GM21825 (cell line): ENCODE results near the gene ATXN2.

Experiments used
- ATAC-seq: cut with Tn5 transposase; IDR thresholded peaks from one replicate; pipeline ENCODE4 v1.9.1; 2021; ENCODE audit warnings: mild to moderate bottlenecking, moderate library complexity; ENCODE audit not compliant: unreplicated experiment

Gene ATXN2

DNA sequence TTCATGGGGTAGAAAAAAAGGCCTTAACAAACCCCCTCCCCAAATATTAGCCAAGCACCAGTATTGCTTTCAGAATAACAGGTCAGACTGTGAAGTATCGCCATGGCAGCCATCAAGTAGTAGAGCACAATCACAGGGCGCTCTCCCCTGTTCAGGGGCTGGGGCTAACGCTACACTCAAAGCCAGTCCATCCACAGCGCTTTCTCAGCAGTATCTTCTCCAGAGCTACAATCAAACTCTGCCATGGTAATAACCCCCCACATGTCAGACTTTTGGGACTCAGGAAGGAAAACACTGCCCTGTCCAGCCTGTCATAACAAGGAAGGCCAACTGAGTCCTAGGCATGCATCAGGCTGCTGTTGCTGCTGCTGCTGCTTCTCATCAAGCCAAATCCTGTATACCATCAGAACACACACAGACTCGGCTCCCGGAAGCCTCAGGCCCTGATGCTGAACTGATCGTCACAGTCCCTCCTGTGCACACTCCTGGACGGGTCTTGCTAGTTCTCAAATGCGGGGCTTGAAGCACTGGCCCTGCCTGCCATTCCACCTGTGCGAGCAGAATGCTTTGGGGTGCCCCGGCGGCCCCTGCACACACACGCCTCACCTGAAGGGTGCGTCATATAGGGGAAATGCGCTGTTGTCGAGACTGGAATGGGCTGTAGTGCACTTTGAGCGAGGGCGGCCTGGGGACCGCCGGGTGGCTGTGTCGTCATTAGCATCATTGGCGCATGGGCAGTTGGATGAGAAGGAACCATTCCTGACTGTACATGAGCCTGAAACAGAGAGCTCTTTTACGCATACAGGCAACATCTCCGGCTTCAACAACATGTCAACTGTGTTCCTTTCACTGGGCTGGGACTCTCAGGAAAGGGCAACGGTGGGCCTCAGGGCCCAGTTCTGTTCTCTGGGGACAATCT lies 145.8 kb downstream of the ATXN2 start:
- no peak for ATAC-seq

GRCh38 chr12:111451649-111452129 lies 147.4 kb downstream of the ATXN2 start:
- no peak for ATAC-seq

DNA sequence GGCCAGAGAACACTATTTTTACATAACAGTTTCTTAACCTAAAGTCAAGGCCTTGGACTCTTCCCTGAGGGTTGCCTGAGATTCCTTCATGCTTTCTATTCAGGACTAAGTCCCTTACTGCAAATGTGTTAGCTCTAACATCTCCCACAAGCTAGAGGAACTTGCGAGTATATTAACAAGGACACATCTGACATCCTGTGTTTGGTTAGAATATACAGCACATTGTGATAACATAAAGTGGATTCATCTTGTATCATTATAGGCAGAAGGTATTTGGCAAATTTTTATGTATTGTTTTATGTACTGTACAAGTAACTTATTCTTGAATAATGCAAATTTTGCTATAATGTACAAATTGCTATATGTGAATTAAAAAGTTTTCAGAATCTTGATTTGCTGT lies 147.9 kb downstream of the ATXN2 start:
- no peak for ATAC-seq

GRCh38 chr12:111450676-111451075 lies 148.4 kb downstream of the ATXN2 start:
- ATAC-seq, result no peak

DNA sequence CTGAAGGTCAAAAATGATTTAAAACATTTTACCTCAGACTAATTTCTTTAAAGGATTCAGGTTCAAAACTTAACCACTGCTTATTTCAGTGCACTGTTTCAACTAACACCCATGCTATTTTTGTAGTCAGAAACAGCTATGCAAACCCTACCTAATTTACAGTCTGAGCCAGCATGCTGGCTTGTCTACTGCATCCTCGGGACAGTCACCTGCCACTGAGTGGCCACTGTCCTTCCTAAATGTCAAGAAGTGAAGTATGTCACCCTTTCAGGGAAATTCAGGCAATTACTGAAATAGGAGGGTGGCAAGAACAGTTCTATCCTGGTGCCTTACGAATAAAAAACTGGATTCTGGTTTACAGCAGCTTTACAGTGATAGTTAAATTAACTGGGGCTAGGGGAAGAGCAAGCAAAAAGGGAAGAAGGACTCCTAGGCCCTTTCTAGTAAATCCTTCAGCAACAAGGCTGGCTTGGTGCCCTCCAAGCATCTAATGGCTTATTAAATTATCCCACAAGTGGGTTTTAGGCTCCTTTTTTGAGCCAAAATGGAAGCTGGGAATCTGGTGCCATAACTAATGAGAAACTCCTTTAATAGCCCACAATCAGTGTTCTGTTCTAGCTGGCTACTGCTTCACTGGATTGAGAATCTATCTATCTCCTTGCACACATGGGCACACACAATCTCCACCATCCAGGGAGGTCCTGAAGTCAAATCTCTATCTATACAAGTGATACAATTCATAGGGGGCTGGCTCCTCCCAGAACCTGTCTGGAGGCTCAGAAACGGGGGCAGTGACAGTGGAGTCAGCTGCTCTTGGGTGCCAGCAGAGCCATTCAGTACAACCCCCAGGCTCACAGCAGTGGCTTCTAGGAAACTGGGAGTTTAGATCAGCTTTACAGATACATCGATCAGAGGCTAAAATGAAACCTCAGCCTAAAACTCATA lies 150.0 kb downstream of the ATXN2 start:
- ATAC-seq, result no peak

DNA sequence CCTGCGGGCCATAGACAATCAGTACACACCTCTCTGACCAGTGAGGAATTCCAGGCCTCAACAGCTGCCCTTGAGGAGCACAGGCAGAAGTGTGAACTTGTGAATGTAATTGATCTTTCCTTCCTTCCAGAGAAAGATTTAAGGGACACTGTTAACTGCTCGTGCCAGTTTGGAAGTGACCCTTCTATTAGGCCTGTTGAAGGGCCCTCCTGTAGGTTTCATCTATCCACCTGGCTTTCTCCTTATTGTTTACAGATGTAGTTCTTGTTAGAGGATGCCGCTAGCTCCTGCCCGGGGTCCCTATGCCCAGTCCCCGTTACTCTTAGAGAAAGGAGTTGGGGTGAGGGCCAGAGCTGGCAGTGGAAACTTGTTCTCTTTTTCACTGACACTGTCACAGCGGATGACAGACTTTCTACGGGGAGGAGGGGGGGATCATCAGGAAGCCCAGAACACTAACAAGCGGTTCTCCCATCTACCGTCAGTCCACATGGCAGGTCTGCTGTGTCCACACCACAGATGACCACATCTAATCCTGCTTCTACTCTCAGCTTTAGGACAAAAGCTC lies 150.8 kb downstream of the ATXN2 start:
- ATAC-seq, result no peak

- ATAC-seq, result no peak
Observed at GRCh38 chr12:111447571-111448265, 151.4 kb downstream of the ATXN2 start.

DNA sequence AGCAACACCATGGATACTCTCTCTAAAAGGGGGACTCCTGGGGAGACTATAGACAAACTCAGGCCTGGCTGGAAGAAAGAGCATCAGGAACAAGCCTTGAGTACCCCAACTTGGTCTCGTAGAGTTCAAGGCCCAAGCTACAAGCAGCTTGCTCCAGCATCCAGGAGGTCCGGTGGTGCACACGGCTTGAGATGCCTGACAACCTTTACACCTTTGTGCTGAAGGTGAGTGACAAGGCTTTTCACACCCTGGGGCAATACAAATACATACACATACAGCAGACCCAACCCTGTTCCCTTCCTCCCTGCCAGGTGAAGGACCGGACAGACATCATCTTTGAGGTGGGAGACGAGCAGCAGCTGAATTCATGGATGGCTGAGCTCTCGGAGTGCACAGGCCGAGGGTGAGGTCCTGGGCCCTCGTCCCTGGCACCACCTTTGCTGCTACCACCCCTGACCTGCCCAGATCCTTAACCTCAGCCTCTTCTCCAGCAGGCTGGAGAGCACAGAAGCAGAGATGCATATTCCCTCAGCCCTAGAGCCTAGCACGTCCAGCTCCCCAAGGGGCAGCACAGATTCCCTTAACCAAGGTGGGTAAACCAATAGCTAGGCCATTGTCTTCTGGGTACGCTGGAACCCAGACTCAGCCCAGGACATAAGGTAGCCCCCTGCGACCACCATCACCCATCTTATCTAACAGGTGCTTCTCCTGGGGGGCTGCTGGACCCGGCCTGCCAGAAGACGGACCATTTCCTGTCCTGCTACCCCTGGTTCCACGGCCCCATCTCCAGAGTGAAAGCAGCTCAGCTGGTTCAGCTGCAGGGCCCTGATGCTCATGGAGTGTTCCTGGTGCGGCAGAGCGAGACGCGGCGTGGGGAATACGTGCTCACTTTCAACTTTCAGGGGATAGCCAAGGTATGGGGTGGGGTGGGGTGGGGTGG lies 152.2 kb downstream of the ATXN2 start:
- no peak for ATAC-seq

GRCh38 chr12:111445726-111446581 lies 153.2 kb downstream of the ATXN2 start:
- no peak for ATAC-seq

- peak; percentile 78 for ATAC-seq
Observed at GRCh38 chr12:111444925-111445725, 154.0 kb downstream of the ATXN2 start.

- ATAC-seq, result peak; percentile 34
Observed at GRCh38 chr12:111444314-111444924, 154.7 kb downstream of the ATXN2 start.

- ATAC-seq, result no peak
Observed at GRCh38 chr12:111443586-111443985, 155.5 kb downstream of the ATXN2 start.

DNA sequence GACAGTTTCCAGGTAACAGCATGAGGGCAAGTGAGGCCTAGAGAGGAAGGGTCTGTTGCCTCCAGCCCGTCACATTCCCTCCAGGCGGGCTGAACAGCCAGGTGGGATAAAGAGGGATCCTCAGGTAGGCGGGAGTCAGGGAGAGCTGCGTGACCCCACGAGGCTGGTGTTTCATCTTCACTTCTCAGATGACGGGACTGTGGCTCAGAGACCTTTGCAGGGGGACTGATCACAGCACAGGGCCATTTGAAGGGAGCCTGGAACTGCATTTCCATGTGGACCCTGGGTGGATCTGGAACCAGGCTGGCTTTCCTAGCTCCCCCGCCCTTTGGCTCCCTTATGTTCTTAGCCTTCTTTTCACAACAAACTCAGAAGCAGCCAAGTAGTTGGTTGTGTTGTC lies 156.0 kb downstream of the ATXN2 start:
- no peak for ATAC-seq

DNA sequence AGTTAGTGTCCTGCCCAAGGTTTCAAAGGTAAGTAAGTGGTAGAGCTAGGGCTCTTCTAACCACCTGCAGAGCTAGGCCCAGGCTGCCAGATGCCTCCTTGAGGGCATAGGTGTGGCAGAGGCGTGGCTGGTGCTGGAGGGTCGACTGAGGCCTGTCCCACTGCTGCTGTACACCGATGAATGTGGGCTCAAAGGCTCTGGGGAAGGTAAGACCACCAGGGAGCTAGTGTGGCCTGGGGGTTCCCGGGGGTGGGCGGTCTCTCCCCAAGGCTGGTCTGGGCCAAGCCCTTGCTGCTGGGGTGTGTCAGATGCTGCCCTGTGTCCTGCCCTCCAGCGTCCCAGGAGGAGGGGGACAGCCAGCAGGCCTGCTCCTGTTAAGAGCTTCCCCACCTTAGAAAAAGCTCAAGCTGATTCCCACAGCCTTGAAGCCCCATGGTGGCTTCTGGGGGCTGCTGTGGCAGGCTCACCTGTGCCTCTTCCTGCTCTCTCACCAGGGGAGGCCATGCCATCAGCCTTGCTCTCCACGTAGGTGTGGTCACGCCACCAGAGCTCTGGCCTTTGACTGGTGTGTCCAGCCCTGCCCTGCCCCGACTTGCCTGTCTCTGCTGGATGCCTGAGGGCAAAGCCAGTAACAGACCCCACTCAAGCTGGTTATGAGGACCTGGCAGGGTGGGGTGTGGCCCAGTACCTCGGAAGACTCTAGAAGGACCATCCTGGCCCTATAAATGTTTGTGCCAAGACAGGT lies 156.6 kb downstream of the ATXN2 start:
- no peak for ATAC-seq

- ATAC-seq, result no peak
Observed at GRCh38 chr12:111441107-111441928, 157.8 kb downstream of the ATXN2 start.

- no peak for ATAC-seq
Observed at GRCh38 chr12:111440631-111441030, 158.5 kb downstream of the ATXN2 start.
